Measurements from ENCODE around the gene EHD1. TPM values are rescaled to one million over a fixed set of nuclear protein-coding genes. Genes with fewer than 3 reads are reported as not detected.

The EHD1 gene
- total and polyA plus RNA-seq, 2 of the 8 experiments (the other 6 are each of a cell fraction or from before 2014, with no cell fraction given) = 31.5 to 42.9 TPM

GRCh38 chr11:64902102-64902900, 23.9 kb upstream of the EHD1 start:
- Histone ChIP-seq H2BK12ac (ENCODE audit: low read depth, low read length) (no peak overlapping the region), H4K5ac (ENCODE audit: insufficient read length, low read depth, low read length) (no peak overlapping the region), H2BK120ac (replicated peaks; ENCODE audit: low read depth, low read length) (no peak overlapping the region), H3K56ac (replicated peaks; ENCODE audit: insufficient read length, low read depth, low read length) (no peak overlapping the region), H3K79me1 (ENCODE audit: low read depth, low read length) (no peaks in the 10 kb centered on the region), H4K20me1 (replicated peaks in 1 of 2; ENCODE audit: control insufficient read depth in 1 of 2, insufficient read depth in 2 of 2, low read length in 2 of 2) (peaks cover 0 to 3% of the 10 kb centered on the region in 2 experiments), H3K4me2 (ENCODE audit: insufficient read depth in 1 of 2, low read depth in 2 of 2, low read length in 2 of 2) (no peak overlapping the region), H3K27ac (ENCODE audit: low read depth, low read length) (no peak overlapping the region), H2BK20ac (ENCODE audit: low read length) (no peak overlapping the region), H3K23me2 (ENCODE audit: low read depth, low read length) (no peaks in the 10 kb centered on the region), H3K36me3 (ENCODE audit: control insufficient read depth in 2 of 4, insufficient read depth in 4 of 4, low read length in 3 of 4) (peaks cover 0 to 20% (median 10%) of the 10 kb centered on the region in 4 experiments; a peak in 6 of 8 replicates), H4K91ac (replicated peaks; ENCODE audit: insufficient read length, low read length) (no peak overlapping the region), H3K18ac (ENCODE audit: extremely low read depth, low read length) (no peak overlapping the region), H3K27me3 (replicated peaks in 1 of 4; ENCODE audit: control insufficient read depth in 3 of 4, extremely low read depth in 1 of 4, insufficient read depth in 3 of 4, low read length in 3 of 4) (no peaks in the 10 kb centered on the region), H4K8ac (ENCODE audit: extremely low read depth, insufficient read depth, low read length) (no peak overlapping the region), H2BK15ac (ENCODE audit: low read length) (no peak overlapping the region), H3K4me3 (ENCODE audit: extremely low read depth in 1 of 4, insufficient read depth in 2 of 4, low read depth in 3 of 4, low read length in 4 of 4) (no peak overlapping the region), H2BK5ac (ENCODE audit: low read depth, low read length) (no peak overlapping the region), H2AK5ac (ENCODE audit: low read depth, low read length) (no peak overlapping the region), H3K9ac (replicated peaks in 1 of 4; ENCODE audit: extremely low read depth in 1 of 4, low read depth in 3 of 4, low read length in 3 of 4) (no peak overlapping the region), H3K4me1 (replicated peaks in 1 of 4; ENCODE audit: control insufficient read depth in 3 of 4, insufficient read depth in 4 of 4, low read length in 3 of 4) (no peaks in the 10 kb centered on the region), H3K23ac (ENCODE audit: insufficient read length) (no peak overlapping the region), H2AFZ (ENCODE audit: low read length) (no peak overlapping the region), H3K79me2 (ENCODE audit: control insufficient read depth in 1 of 2, insufficient read depth in 2 of 2, low read length in 2 of 2) (no peaks in the 10 kb centered on the region), H3K4ac (replicated peaks; ENCODE audit: insufficient read length, low read depth, low read length) (no peak overlapping the region), H3K14ac (ENCODE audit: insufficient read length) (no peak overlapping the region), H3K9me3 (ENCODE audit: insufficient read depth in 2 of 2, low read depth in 1 of 2, low read length in 1 of 2) (no peaks in the 10 kb centered on the region)
- WGBS, 2 experiments (ENCODE audit: extremely low coverage in 1 of 2, insufficient coverage in 1 of 2, insufficient read length in 1 of 2, insufficient replicate concordance in 2 of 2, low coverage in 1 of 2, low lambda C conversion rate in 2 of 2, missing lambda C conversion rate in 1 of 2) = 94% methylated on average over 24 of the region's 30 CpGs; no CpG with 5 or more reads in 1 of the 2 experiments
- POLR2A ChIA-PET (ENCODE audit: partially characterized antibody) = interaction anchor here (0.7 to 1.4 kb wide), 2 partner anchors 14 to 124 kb away, joined by 3 to 4 read pairs; no protein-coding TSS in a partner anchor
- FAIRE-seq (no peak), DNase-seq (ENCODE audit: low read depth in 1 of 2, low spot score in 2 of 2) (no peak)
- CTCF ChIA-PET (ENCODE audit: partially characterized antibody) = interaction anchor here (0.7 to 32.2 kb wide), 3 partner anchors 8 to 47 kb away, joined by 3 to 1058 read pairs (median 4); partner anchors contain the start of gene CDC42BPG
- TF ChIP-seq TAF7 (optimal IDR thresholded peaks at IDR 0.05; ENCODE audit: borderline replicate concordance, low read depth, low read length) (no peak), SAP30 (IDR thresholded peaks at IDR 0.05; ENCODE audit: insufficient read depth, insufficient replicate concordance, low read length) (no peak), ZNF274 (IDR thresholded peaks at IDR 0.05; ENCODE audit: borderline replicate concordance, extremely low read depth, low read length) (no peak), SUZ12 (IDR thresholded peaks at IDR 0.05; ENCODE audit: low read length) (no peak), SP4 (IDR thresholded peaks at IDR 0.05; ENCODE audit: low read length) (no peak), RAD21 (IDR thresholded peaks at IDR 0.05 in 1 of 2, conservative IDR thresholded peaks at IDR 0.05 in 1 of 2; ENCODE audit: low read depth in 2 of 2, low read length in 2 of 2) (no peak), YY1 (IDR thresholded peaks at IDR 0.05; ENCODE audit: low read depth, low read length) (no peak), SRF (IDR thresholded peaks at IDR 0.05; ENCODE audit: low read depth, low read length) (no peak), CREB1 (IDR thresholded peaks at IDR 0.05) (no peak), CTBP2 (IDR thresholded peaks at IDR 0.05; ENCODE audit: borderline replicate concordance, insufficient read depth, insufficient read length, low read length) (no peak), RBBP5 (IDR thresholded peaks at IDR 0.05; ENCODE audit: borderline replicate concordance, low read depth, low read length) (no peak), CBX8 (IDR thresholded peaks at IDR 0.05; ENCODE audit: borderline replicate concordance, low read depth, low read length) (no peak)
